Measurements from ENCODE around the gene RAB35.

DNA sequence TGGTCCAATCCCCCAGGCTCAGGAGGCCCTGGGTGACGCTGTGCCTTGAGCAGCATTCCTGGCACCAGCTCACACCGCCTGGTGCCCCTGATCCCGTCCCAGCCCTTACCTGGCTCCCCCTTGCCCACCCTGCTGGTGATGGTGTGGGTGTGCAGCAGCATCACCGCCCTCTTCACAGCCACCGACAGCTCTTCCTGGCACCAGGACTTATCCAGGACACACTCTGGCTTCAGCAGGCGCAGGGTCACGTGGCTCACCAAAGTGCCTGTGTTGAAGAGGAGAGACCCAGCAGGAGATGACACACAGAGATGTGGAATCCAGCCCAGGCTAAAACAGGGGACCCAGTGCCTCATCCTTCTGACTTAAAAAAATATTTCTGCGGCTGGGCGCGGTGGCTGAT is 41.8 kb upstream of the RAB35 start:
- TF ChIP-seq POLR2AphosphoS5 (IDR thresholded peaks at IDR 0.05; ENCODE audit: low read depth): no peak
- TF ChIP-seq, protein P1, sequence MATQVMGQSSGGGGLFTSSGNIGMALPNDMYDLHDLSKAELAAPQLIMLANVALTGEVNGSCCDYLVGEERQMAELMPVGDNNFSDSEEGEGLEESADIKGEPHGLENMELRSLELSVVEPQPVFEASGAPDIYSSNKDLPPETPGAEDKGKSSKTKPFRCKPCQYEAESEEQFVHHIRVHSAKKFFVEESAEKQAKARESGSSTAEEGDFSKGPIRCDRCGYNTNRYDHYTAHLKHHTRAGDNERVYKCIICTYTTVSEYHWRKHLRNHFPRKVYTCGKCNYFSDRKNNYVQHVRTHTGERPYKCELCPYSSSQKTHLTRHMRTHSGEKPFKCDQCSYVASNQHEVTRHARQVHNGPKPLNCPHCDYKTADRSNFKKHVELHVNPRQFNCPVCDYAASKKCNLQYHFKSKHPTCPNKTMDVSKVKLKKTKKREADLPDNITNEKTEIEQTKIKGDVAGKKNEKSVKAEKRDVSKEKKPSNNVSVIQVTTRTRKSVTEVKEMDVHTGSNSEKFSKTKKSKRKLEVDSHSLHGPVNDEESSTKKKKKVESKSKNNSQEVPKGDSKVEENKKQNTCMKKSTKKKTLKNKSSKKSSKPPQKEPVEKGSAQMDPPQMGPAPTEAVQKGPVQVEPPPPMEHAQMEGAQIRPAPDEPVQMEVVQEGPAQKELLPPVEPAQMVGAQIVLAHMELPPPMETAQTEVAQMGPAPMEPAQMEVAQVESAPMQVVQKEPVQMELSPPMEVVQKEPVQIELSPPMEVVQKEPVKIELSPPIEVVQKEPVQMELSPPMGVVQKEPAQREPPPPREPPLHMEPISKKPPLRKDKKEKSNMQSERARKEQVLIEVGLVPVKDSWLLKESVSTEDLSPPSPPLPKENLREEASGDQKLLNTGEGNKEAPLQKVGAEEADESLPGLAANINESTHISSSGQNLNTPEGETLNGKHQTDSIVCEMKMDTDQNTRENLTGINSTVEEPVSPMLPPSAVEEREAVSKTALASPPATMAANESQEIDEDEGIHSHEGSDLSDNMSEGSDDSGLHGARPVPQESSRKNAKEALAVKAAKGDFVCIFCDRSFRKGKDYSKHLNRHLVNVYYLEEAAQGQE (IDR thresholded peaks at IDR 0.05; ENCODE audit: unreplicated experiment): no peak
- TF ChIP-seq, protein P2, sequence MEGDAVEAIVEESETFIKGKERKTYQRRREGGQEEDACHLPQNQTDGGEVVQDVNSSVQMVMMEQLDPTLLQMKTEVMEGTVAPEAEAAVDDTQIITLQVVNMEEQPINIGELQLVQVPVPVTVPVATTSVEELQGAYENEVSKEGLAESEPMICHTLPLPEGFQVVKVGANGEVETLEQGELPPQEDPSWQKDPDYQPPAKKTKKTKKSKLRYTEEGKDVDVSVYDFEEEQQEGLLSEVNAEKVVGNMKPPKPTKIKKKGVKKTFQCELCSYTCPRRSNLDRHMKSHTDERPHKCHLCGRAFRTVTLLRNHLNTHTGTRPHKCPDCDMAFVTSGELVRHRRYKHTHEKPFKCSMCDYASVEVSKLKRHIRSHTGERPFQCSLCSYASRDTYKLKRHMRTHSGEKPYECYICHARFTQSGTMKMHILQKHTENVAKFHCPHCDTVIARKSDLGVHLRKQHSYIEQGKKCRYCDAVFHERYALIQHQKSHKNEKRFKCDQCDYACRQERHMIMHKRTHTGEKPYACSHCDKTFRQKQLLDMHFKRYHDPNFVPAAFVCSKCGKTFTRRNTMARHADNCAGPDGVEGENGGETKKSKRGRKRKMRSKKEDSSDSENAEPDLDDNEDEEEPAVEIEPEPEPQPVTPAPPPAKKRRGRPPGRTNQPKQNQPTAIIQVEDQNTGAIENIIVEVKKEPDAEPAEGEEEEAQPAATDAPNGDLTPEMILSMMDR (conservative IDR thresholded peaks at IDR 0.05; ENCODE audit: low read depth in 2 of 2): no peak
- no peak for TF ChIP-seq EZH2phosphoT487 (IDR thresholded peaks at IDR 0.05; ENCODE audit: unreplicated experiment)
- TF ChIP-seq EZH2 (IDR thresholded peaks at IDR 0.05; ENCODE audit: low read depth, unreplicated experiment): no peak
- TF ChIP-seq CREB1 (CRISPR knock-in tag; IDR thresholded peaks at IDR 0.05; ENCODE audit: low read depth): no peak
- TF ChIP-seq, protein P3, sequence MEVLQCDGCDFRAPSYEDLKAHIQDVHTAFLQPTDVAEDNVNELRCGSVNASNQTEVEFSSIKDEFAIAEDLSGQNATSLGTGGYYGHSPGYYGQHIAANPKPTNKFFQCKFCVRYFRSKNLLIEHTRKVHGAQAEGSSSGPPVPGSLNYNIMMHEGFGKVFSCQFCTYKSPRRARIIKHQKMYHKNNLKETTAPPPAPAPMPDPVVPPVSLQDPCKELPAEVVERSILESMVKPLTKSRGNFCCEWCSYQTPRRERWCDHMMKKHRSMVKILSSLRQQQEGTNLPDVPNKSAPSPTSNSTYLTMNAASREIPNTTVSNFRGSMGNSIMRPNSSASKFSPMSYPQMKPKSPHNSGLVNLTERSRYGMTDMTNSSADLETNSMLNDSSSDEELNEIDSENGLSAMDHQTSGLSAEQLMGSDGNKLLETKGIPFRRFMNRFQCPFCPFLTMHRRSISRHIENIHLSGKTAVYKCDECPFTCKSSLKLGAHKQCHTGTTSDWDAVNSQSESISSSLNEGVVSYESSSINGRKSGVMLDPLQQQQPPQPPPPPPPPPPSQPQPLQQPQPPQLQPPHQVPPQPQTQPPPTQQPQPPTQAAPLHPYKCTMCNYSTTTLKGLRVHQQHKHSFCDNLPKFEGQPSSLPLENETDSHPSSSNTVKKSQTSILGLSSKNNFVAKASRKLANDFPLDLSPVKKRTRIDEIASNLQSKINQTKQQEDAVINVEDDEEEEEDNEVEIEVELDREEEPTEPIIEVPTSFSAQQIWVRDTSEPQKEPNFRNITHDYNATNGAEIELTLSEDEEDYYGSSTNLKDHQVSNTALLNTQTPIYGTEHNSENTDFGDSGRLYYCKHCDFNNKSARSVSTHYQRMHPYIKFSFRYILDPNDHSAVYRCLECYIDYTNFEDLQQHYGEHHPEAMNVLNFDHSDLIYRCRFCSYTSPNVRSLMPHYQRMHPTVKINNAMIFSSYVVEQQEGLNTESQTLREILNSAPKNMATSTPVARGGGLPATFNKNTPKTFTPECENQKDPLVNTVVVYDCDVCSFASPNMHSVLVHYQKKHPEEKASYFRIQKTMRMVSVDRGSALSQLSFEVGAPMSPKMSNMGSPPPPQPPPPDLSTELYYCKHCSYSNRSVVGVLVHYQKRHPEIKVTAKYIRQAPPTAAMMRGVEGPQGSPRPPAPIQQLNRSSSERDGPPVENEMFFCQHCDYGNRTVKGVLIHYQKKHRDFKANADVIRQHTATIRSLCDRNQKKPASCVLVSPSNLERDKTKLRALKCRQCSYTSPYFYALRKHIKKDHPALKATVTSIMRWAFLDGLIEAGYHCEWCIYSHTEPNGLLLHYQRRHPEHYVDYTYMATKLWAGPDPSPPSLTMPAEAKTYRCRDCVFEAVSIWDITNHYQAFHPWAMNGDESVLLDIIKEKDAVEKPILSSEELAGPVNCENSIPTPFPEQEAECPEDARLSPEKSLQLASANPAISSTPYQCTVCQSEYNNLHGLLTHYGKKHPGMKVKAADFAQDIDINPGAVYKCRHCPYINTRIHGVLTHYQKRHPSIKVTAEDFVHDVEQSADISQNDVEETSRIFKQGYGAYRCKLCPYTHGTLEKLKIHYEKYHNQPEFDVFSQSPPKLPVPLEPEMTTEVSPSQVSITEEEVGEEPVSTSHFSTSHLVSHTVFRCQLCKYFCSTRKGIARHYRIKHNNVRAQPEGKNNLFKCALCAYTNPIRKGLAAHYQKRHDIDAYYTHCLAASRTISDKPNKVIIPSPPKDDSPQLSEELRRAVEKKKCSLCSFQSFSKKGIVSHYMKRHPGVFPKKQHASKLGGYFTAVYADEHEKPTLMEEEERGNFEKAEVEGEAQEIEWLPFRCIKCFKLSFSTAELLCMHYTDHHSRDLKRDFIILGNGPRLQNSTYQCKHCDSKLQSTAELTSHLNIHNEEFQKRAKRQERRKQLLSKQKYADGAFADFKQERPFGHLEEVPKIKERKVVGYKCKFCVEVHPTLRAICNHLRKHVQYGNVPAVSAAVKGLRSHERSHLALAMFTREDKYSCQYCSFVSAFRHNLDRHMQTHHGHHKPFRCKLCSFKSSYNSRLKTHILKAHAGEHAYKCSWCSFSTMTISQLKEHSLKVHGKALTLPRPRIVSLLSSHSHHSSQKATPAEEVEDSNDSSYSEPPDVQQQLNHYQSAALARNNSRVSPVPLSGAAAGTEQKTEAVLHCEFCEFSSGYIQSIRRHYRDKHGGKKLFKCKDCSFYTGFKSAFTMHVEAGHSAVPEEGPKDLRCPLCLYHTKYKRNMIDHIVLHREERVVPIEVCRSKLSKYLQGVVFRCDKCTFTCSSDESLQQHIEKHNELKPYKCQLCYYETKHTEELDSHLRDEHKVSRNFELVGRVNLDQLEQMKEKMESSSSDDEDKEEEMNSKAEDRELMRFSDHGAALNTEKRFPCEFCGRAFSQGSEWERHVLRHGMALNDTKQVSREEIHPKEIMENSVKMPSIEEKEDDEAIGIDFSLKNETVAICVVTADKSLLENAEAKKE (CRISPR knock-in tag; IDR thresholded peaks at IDR 0.05): no peak
- no peak for TF ChIP-seq NANOG (IDR thresholded peaks at IDR 0.05; ENCODE audit: borderline replicate concordance)

Measured in GM23338 (cell line).